ENCODE measurements around the gene GPS1.

GPS1 gene

DNA sequence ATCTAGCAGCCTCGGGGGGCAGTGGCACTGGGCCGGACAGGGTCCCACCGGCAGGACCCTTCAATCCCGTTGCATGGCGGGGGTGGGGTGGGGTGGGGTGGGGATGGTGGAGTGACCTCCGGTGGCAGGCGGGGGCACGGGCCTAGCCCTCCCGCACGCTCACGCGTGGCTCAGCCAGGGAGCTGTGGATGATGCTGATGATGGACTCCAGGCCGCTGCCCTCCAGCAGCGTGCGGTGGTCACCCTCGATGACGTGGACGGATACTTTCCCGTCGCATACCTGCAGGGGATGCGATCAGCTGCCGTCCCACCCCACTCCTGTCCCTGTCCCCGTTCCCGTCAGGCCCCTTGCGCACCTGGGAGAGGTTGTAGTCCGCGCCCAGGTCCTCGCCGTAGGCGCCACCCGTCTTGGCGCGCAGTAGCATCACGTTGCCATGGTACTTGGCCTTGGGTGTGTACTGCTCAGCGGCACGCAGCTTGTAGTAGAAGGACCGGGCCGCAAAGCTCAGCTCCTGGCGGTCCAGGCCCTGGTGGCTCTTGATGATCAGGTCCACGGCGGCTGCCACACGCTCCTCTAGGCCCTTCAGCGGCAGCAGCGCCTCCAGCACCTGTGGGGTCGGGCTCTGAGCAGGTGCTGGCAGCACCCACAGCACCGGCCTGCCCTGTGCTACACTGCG, 27.4 kb downstream of the GPS1 start:
- no peak for DNase-seq (ENCODE audit: low spot score)

- DNase-seq (ENCODE audit: low spot score) = no peak
Observed at GRCh38 chr17:82080048-82080788, 28.5 kb downstream of the GPS1 start.

DNA sequence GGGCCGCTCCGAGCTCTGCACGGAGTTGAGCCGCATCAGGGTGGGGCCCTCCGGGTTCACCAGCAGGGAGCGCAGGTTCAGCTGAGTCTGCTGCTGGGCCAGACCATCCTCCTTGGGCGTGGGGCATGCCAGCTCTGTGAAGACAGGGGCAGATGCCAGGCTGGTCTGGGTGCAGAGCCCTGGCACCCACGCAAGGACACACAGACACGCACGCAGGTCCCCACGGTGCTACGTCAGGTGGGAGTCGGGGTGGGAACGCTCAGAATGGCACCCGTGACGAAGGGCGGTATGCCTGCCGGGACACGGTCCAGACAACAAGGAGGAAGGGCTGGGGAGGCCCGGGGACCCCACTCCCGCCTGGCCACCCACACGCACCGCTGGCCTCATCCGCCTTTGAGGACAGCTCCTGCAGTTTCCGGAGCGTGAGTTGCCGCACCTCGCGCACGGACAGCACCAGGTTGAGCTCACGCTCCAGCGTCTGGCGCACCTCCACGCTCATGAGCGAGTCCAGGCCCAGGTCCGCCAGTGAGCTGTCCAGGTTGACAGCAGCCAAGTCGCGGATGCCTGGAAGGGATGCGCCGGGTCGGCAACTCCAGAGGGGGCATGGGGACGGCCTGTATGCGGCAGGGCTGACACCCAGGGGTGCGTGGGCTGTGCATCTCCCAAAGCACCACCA, 29.2 kb downstream of the GPS1 start:
- no peak for DNase-seq (ENCODE audit: low spot score)

- DNase-seq (ENCODE audit: low spot score) = no peak
Observed at GRCh38 chr17:82081546-82081945, 29.8 kb downstream of the GPS1 start.

- no peak for DNase-seq (ENCODE audit: low spot score)
Observed at GRCh38 chr17:82081966-82082365, 30.3 kb downstream of the GPS1 start.

- no peak for DNase-seq (ENCODE audit: low spot score)
Observed at GRCh38 chr17:82082456-82082855, 30.8 kb downstream of the GPS1 start.

DNA sequence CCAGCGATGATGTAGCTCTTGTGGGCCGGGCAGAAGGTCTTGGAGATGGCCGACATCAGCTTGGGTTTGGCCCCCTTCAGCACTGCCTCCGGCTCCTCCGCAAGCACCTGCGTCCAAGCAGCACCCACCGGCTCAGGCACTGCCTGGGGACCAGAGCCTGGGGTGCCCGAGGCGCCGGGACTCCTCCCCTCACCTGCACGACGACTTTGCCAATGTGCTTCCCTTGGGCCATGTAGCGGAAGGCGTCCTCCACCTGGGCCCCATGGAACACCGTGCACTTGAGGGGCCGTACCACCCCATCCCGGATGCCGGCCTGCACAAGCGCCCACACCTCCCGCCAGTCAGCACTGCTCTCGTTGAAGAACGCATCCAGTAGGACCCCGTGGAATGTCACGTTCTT, 31.3 kb downstream of the GPS1 start:
- DNase-seq (ENCODE audit: low spot score) = no peak

DNA sequence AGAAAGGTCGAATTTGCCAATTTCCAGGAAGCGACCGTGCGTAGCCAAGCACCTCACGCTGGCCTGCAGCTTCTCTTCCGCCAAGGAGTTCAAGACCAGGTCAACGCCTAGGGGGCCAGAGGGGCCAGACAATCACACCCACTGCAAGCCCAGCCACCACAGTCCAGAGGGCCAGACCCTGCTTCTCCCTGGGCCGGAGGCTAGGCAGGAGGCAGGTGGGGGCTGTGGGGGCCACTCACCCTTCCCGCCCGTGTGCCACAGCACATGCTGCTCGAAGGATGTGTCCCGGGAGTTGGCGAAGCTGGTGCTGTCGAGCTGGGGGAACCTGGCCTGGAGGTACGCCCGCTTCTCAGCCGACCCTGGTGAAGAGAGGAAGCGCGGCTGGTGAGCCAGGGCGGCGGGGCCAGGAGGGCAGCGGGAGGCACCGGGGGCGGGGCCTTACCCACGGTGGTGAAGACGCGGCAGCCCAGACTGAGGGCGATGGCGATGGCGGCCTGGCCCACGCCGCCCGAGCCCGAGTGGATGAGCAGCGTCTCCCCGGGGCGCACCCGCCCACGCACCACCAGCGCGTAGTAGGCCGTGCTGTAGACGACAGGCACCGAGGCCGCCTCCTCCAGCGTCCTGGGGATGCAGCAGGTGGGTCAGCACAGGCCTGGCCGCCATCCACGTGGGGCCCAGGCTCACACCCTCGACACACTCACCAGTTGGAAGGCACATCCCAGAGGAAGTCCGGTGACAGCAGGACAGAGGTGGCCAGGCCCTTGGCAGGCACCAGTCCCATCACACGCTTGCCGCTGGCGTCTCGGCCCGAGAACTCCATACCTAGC, 32.0 kb downstream of the GPS1 start:
- DNase-seq (ENCODE audit: low spot score) = no peak

DNA sequence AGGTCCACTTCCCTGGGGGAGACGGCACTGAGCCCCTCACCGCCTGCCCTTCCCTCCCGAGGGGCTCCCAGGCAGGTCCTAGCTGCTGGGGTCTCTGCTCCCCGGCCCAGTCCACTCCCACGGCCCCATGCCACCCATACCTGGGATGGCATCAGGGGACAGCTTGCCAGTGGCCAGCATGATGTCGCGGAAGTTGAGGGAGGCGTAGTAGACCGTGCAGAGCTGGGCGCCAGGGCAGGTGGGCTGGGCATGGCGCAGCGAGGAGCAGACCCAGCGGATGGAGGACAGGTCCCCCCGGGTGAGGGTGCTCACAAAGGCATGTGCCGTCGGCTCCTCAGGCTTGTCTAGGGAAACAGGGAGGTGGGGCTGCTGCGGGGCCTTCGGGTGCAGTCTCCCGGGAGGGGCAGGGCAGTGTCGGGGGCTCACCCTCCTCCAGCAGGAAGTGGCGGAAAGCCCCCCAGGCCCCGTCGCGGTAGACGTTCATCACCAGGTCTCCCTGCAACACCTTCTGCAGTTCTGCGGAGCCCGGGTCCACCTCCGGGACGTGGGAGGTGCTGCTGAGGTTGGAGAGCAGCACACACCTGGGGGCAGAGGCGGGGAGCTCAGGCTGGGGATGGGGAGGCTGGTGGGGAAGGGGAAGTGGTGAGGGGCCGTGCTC, 32.8 kb downstream of the GPS1 start:
- no peak for DNase-seq (ENCODE audit: low spot score)

GRCh38 chr17:82085031-82085861, 33.5 kb downstream of the GPS1 start:
- DNase-seq (ENCODE audit: low spot score) = no peak

DNA sequence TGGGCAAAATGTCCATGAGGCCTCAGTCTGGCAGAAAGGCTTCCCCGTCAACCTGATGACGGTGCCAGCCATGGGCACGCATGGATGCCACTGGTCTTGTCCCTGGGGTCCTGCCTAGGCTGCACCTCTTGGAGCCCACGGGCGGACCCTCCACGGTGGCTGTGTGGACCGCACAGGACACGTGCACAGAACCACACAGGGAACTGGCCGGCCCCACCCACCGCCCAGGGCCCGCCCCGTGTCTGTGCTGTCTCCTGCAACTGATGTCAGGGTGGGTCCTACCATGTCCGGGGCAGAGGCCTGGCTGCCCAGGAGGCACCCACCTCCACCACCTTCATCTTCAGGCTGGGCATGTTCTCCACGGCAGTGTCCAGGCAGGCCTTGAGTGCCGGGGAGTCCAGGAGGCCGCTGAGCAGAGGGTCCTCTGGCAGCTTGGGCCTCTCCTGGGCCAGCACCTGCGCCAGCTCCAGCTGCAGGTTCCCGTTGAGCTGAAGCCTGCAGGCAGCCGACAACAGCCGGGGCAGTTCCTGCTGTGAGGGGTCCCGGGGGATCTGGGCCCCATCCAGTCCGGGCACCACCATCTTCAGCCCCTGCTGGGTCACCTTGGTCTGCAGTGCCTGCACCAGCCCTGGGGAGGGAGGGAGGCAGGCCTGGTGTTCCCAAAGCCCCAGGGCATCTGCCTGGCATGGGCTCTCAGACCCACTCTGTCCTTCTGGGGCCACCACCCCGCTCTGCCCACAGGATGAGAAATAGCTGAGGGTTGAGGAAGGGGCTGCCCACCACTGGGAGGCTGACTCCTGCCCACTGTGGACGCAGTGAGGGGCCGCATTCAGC, 34.5 kb downstream of the GPS1 start:
- DNase-seq (ENCODE audit: low spot score) = no peak

DNA sequence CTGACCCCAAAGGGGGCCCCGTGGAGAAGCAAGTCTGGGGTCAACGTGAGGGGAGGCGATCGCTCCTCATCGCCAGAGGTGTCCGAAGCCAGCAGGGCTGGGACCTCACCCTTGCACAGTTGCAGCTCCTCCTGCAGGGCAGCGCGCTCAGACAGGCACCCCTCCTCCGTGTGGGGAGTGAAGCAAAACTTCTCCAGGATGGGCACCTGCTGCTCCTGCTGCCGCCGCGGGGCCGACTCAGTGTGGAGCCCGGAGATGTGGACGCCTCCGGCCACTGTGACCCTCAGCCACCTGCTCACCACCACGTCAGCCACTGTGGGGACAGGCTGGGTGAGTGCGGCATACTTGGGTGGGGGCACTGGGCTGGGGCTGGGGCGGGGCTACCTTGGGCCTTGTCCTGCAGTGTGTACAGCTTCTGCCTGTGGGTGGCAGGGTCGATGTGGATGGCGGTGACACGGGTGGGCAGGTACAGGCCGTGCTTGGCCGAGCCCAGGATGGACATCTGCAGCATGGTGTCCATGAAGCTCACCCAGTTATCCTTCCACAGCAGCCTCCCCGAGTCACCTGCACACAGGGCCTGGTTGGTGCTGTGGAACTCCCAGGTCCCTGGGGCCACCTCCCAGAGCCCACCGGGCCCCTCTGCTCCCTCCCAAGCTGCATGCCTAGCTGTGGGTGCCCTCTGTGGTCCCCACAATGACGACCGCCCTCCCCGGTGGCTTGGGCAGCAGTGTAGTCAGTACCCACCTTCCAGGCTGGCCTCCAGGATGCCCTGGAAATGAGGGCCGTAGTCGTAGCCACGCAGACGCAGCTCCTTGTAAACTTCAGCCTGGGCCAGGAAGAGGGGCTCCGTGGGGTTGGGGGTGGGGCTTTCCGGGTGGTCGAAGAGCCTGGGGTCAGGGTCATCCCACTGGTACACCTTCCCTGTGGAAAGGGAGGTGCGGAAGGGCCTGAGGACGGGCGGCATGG, 35.5 kb downstream of the GPS1 start:
- DNase-seq (ENCODE audit: low spot score) = no peak

GRCh38 chr17:82087961-82088837, 36.5 kb downstream of the GPS1 start:
- DNase-seq (ENCODE audit: low spot score) = no peak

DNA sequence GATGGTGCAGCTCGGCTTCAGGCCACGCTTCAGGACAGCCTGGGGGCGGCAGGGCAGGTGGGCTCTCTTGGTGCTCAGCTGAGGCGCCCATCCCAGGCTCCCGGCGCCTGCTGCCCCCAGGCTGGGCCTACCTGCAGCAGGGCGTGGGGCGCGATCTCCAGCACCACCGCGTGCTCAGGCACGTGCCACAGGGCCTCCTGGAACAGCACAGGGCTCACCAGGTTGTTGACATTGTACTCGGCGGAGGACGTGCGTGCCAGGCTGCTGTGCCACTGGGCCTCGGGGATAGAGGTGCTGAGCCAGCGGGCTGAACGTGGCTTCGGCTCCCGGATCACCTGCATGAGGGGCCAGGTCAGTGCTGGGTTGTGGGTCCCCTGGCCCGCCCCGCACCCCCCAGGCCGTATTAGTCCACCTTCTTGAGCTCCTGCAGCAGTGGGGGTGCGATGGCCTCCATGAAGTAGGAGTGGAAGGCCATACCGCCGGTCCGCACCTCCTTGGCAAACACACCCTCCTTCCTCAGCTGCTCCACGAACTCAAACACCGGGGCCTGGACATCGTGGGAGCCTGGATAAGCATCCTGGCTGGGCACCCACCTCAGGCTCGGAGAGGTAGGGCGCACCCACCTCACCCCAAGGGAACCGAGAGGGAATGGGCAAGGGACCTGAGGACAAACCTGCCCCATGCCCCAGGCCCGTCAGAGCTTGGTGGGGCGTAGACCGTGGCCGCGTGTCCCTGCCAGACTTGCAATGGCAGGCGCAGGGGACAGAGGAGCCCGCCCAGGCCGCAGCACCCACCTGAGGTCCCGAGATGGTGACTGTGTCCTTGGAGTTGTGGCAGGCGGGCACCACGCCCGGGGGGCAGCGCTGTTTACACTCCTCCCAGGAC, 37.4 kb downstream of the GPS1 start:
- DNase-seq (ENCODE audit: low spot score) = no peak

DNA sequence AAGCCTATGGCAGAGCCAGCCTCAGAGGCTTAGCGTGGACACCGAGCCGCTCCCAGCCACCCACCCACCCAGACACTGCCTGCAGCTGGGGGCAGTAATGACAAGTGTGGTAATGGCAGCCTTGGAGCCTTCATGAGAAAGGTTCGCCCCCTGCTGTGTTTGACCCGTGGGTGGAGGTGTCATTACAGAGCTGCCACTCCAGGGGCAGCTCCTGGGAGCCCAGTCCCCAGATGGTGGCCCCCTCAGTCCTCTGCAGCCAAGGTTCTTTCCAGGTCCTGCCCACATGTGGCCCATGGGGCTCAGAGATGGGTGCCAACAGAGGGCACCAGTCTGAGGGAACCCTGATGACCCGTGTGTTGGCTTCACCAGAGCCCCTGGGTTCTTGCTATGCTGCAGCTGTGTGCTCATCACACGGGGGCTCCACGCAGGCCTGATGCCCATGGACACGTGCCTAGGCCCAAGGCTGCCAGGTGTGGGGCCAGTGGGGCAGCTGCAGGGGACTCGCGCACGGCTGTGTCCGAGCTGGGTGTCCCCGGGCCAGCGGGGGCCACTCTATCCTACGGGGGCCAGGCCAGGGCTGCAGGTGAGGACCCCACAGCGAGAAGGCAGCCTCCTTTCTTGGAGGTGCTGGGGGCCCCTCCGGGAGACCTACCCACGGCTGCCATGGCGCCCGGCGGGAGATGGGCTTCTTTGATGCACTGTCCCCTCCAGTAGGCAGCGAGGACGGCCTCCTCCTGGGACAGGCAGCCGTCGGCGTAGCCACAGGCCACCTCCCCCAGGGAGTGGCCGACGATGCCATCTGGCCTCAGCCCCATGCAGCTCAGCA, 38.2 kb downstream of the GPS1 start:
- no peak for DNase-seq (ENCODE audit: low spot score)

Data from NAMALWA (cell line).